HG02970 (cell line): Measurements from ENCODE around the gene HSPA12B.

Experiments used
- ATAC-seq: cut with Tn5 transposase; IDR thresholded peaks from one replicate; pipeline ENCODE4 v1.9.1; 2021; ENCODE audit warnings: mild to moderate bottlenecking, moderate library complexity, moderate number of reproducible peaks; ENCODE audit not compliant: unreplicated experiment, low FRiP score

The HSPA12B gene

GRCh38 chr20:3800256-3800877, 67.9 kb downstream of the HSPA12B start:
- no peak for ATAC-seq

GRCh38 chr20:3800878-3801260, 68.4 kb downstream of the HSPA12B start:
- ATAC-seq = no peak

GRCh38 chr20:3801299-3801698, 68.8 kb downstream of the HSPA12B start:
- ATAC-seq = no peak

- ATAC-seq = no peak
Measured at GRCh38 chr20:3801846-3802245, 69.4 kb downstream of the HSPA12B start.
